ENCODE data around the gene STK38L.

DNA sequence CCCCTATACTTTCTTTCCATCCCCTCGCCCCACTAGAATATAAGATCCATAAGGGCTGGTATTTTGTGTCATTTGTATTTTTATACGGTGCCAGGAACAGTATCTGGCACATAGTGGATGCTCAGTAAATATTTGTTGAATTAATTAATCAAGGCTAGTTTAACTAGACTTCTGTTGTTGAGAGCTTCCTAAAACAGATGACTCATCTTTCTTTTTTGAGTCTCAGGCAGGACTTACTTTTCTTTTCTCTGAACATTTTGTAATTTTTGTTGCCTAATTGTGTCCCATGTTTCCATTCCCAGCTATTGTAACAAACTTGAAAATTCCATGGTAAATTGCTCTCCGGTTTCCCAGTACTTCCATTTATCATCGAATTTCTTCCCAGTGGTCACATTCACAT, 16.7 kb downstream of the STK38L start:
- TF ChIP-seq, protein P1, sequence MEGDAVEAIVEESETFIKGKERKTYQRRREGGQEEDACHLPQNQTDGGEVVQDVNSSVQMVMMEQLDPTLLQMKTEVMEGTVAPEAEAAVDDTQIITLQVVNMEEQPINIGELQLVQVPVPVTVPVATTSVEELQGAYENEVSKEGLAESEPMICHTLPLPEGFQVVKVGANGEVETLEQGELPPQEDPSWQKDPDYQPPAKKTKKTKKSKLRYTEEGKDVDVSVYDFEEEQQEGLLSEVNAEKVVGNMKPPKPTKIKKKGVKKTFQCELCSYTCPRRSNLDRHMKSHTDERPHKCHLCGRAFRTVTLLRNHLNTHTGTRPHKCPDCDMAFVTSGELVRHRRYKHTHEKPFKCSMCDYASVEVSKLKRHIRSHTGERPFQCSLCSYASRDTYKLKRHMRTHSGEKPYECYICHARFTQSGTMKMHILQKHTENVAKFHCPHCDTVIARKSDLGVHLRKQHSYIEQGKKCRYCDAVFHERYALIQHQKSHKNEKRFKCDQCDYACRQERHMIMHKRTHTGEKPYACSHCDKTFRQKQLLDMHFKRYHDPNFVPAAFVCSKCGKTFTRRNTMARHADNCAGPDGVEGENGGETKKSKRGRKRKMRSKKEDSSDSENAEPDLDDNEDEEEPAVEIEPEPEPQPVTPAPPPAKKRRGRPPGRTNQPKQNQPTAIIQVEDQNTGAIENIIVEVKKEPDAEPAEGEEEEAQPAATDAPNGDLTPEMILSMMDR (conservative IDR thresholded peaks at IDR 0.05; ENCODE audit: low read depth, low read length) = no peak
- TF ChIP-seq RAD21 (IDR thresholded peaks at IDR 0.05; ENCODE audit: low read length) (no peak), POLR2A (IDR thresholded peaks at IDR 0.05; ENCODE audit: low read depth, low read length) (no peak), MXI1 (IDR thresholded peaks at IDR 0.05; ENCODE audit: borderline replicate concordance, low read depth, low read length) (no peak), CEBPB (IDR thresholded peaks at IDR 0.05; ENCODE audit: low read depth, low read length) (no peak)

Measured in IMR-90 (cell line).